Measurements from ENCODE around the gene SELE. TPM values are rescaled to one million over a fixed set of nuclear protein-coding genes. Genes with fewer than 3 reads are reported as not detected.
A peak's percentile ranks its signal among the peaks of the same experiment; 100 is the strongest.

The SELE gene
- total and polyA plus RNA-seq, 2 of the 13 experiments (the other 11 are each of a cell fraction or from before 2014, with no cell fraction given), result 0.04 to 0.09 TPM

GRCh38 chr1:169745015-169745861 lies 11.4 kb upstream of the SELE start (continued):
- TF ChIP-seq ZNF609 (CRISPR knock-in tag; IDR thresholded peaks at IDR 0.05; ENCODE audit: borderline replicate concordance), result peak; percentile 50; the same call in 1 of the 2 replicates
- peak; percentile 99 for TF ChIP-seq SOX5 (CRISPR knock-in tag; IDR thresholded peaks at IDR 0.05; ENCODE audit: borderline replicate concordance)
- no peak for TF ChIP-seq MEF2D (CRISPR knock-in tag; IDR thresholded peaks at IDR 0.05)
- peak; percentile 41; the same call in 1 of the 2 replicates for TF ChIP-seq ZSCAN9 (CRISPR knock-in tag; IDR thresholded peaks at IDR 0.05; ENCODE audit: borderline replicate concordance)
- TF ChIP-seq MED1 (CRISPR knock-in tag; IDR thresholded peaks at IDR 0.05), result peak; percentile 40; the same call in 1 of the 2 replicates
- TF ChIP-seq RXRB (CRISPR knock-in tag; IDR thresholded peaks at IDR 0.05; ENCODE audit: borderline replicate concordance), result peak; percentile 68; the same call in 1 of the 2 replicates
- no peak for TF ChIP-seq ZNF33A (CRISPR knock-in tag; IDR thresholded peaks at IDR 0.05; ENCODE audit: borderline replicate concordance)
- no peak for TF ChIP-seq SMARCE1 (IDR thresholded peaks at IDR 0.05; ENCODE audit: borderline replicate concordance)
- TF ChIP-seq BCL6 (CRISPR knock-in tag; IDR thresholded peaks at IDR 0.05), result peak; percentile 78
- TF ChIP-seq ZBTB44 (CRISPR knock-in tag; IDR thresholded peaks at IDR 0.05), result 0 out of 2 replicates have a peak, but pooled peaks have one; percentile 39
- TF ChIP-seq KDM2A (CRISPR knock-in tag; IDR thresholded peaks at IDR 0.05; ENCODE audit: borderline replicate concordance, low read depth), result 0 out of 2 replicates have a peak, but pooled peaks have one; percentile 26
- peak; percentile 58; the same call in 1 of the 2 replicates for TF ChIP-seq ZKSCAN8 (CRISPR knock-in tag; IDR thresholded peaks at IDR 0.05; ENCODE audit: borderline replicate concordance)
- TF ChIP-seq THRA (CRISPR knock-in tag; IDR thresholded peaks at IDR 0.05; ENCODE audit: borderline replicate concordance), result peak; percentile 64; the same call in 1 of the 2 replicates
- 0 out of 2 replicates have a peak, but pooled peaks have one; percentile 51 for TF ChIP-seq IKZF5 (CRISPR knock-in tag; IDR thresholded peaks at IDR 0.05)
- peak; percentile 39; the same call in 1 of the 2 replicates for TF ChIP-seq HNF4G (IDR thresholded peaks at IDR 0.05; ENCODE audit: borderline replicate concordance, low read depth, low read length)
- TF ChIP-seq HNF4G (CRISPR knock-in tag; IDR thresholded peaks at IDR 0.05; ENCODE audit: borderline replicate concordance, low read depth), result no peak
- peak; percentile 97 for TF ChIP-seq TCF7 (IDR thresholded peaks at IDR 0.05; ENCODE audit: low read depth)
- TF ChIP-seq PHF21A (CRISPR knock-in tag; IDR thresholded peaks at IDR 0.05), result peak; percentile 33; the same call in 1 of the 2 replicates
- peak; percentile 74 to 94; a peak in 3 of 4 replicates for TF ChIP-seq EP300 (IDR thresholded peaks at IDR 0.05; ENCODE audit: low read depth in 2 of 2, low read length in 2 of 2)
- TF ChIP-seq EP300 (CRISPR knock-in tag; IDR thresholded peaks at IDR 0.05; ENCODE audit: borderline replicate concordance), result peak; percentile 93

Data from HepG2 (cell line).